ENCODE measurements around the gene CRNKL1. TPM values are rescaled to one million over a fixed set of nuclear protein-coding genes. Genes with fewer than 3 reads are reported as not detected.
A peak's percentile ranks its signal among the peaks of the same experiment; 100 is the strongest.

Gene CRNKL1
- total RNA-seq, 2 experiments from 2014 or later = 17.8 to 25.0 TPM

- Mint-ChIP-seq H3K27me3 (no peaks in the 10 kb centered on the region), H3K36me3 (peaks cover 44% of the 10 kb centered on the region), H3K27ac (no peak overlapping the region), H3K4me3 (no peak overlapping the region), H3K9me3 (ENCODE audit: low read depth) (no peaks in the 10 kb centered on the region), H3K4me1 (no peaks in the 10 kb centered on the region)
- CTCF ChIA-PET = interaction anchor here (1.2 kb wide), 1 partner anchor 14 kb away, joined by 3 read pairs; no protein-coding TSS in a partner anchor
- ATAC-seq = no peak
- no peak for DNase-seq
Measured at GRCh38 chr20:20036756-20037155, 15.5 kb downstream of the CRNKL1 start.

DNA sequence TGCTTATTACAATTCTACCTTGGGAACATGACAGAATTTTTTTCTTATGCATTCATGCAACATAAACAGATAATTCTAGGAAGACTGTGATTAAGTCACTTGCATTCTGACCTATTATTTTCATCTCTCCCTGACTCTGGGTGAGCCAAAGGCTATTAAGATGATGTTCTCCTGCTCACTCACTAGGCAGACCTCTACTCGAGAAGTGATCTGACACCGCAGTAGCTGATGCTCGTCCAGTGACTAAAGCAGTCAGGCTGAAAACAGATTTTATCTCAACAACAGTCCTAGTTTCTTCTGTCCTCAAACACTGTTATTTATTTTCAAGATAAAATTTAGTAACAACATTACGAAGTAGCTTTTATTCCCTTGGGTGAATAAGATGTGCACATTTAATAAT, 17.8 kb downstream of the CRNKL1 start:
- DNase-seq (no peak), ATAC-seq (no peak)
- H3K9me3 Mint-ChIP-seq (ENCODE audit: low read depth) = no peaks in the 10 kb centered on the region
- no peaks in the 10 kb centered on the region for H3K27me3 Mint-ChIP-seq
- H3K36me3 Mint-ChIP-seq = peaks cover 46% of the 10 kb centered on the region
- H3K4me3 Mint-ChIP-seq = no peak overlapping the region
- peaks cover 1% of the 10 kb centered on the region for H3K4me1 Mint-ChIP-seq
- CTCF ChIA-PET = no interaction called here
- H3K27ac Mint-ChIP-seq = no peak overlapping the region

DNA sequence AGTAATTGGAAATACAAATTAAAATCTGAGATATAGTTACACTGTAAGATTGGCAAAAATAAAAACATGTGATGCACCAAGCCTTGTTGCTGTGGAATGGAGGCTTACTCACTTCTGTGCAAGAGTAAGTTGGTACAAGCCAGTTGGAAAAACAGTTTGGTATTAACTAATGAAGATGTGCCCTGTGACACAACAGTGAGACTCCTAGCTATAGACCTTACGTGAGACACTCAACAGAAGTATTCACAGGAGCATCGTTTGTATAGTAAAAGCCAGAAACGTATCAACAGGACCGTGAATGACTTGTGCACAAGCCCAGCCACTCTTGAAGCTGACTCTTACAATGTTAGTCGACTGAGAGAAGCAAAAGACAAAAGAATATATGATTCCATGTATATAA, 20.5 kb downstream of the CRNKL1 start:
- H3K27ac Mint-ChIP-seq = no peak overlapping the region
- no peaks in the 10 kb centered on the region for H3K9me3 Mint-ChIP-seq (ENCODE audit: low read depth)
- peaks cover 44% of the 10 kb centered on the region for H3K36me3 Mint-ChIP-seq
- H3K4me3 Mint-ChIP-seq = no peak overlapping the region
- no peak for ATAC-seq
- H3K27me3 Mint-ChIP-seq = no peaks in the 10 kb centered on the region
- CTCF ChIA-PET = interaction anchor here (2.4 kb wide), 1 partner anchor 14 kb away, joined by 7 read pairs; the partner anchor contains the start of gene NAA20
- DNase-seq = no peak
- peaks cover 3% of the 10 kb centered on the region for H3K4me1 Mint-ChIP-seq

- no peak for ATAC-seq
- H3K4me1 Mint-ChIP-seq = peaks cover 23% of the 10 kb centered on the region
- CTCF ChIA-PET = interaction anchor here (2.5 kb wide), 1 partner anchor 10 kb away, joined by 17 read pairs; the partner anchor contains the start of gene NAA20
- peaks cover 32% of the 10 kb centered on the region for H3K36me3 Mint-ChIP-seq
- no peaks in the 10 kb centered on the region for H3K9me3 Mint-ChIP-seq (ENCODE audit: low read depth)
- H3K4me3 Mint-ChIP-seq = no peak overlapping the region
- H3K27ac Mint-ChIP-seq = no peak overlapping the region
- no peak for DNase-seq
- H3K27me3 Mint-ChIP-seq = no peaks in the 10 kb centered on the region
Measured at GRCh38 chr20:20027284-20027683, 25.0 kb downstream of the CRNKL1 start.

- ATAC-seq (no peak), DNase-seq (no peak)
- CTCF ChIA-PET = no interaction called here
- no peak overlapping the region for H3K4me3 Mint-ChIP-seq
- H3K27ac Mint-ChIP-seq = no peak overlapping the region
- no peaks in the 10 kb centered on the region for H3K27me3 Mint-ChIP-seq
- H3K4me1 Mint-ChIP-seq = peaks cover 45% of the 10 kb centered on the region
- no peaks in the 10 kb centered on the region for H3K9me3 Mint-ChIP-seq (ENCODE audit: low read depth)
- peaks cover 19% of the 10 kb centered on the region for H3K36me3 Mint-ChIP-seq
Measured at GRCh38 chr20:20024942-20025341, 27.3 kb downstream of the CRNKL1 start.

DNA sequence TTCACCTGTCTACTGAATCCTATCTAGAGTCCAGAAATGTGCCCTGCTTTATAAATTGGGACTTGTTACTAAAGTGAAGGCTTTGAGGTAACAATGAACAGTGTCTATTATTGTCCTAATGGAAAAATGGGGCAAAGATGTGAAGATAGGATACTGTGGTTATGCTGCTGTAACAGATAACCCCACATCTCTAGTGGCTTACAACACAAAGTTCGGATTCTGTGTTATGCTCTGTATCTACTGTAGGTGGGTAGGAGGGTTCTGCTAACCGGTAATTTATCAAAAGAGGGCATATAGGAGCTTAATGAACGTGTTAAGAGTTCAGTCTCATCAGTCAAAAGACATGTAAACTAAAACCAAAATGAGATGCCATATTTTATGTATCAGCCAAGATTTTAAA, 28.9 kb downstream of the CRNKL1 start:
- CTCF ChIA-PET = no interaction called here
- no peaks in the 10 kb centered on the region for H3K9me3 Mint-ChIP-seq (ENCODE audit: low read depth)
- no peak for ATAC-seq
- H3K4me3 Mint-ChIP-seq = no peak overlapping the region
- peaks cover 54% of the 10 kb centered on the region for H3K4me1 Mint-ChIP-seq
- H3K27me3 Mint-ChIP-seq = no peaks in the 10 kb centered on the region
- DNase-seq = no peak
- peaks cover 12% of the 10 kb centered on the region for H3K36me3 Mint-ChIP-seq
- peak overlapping the region; percentile 44 for H3K27ac Mint-ChIP-seq

DNA sequence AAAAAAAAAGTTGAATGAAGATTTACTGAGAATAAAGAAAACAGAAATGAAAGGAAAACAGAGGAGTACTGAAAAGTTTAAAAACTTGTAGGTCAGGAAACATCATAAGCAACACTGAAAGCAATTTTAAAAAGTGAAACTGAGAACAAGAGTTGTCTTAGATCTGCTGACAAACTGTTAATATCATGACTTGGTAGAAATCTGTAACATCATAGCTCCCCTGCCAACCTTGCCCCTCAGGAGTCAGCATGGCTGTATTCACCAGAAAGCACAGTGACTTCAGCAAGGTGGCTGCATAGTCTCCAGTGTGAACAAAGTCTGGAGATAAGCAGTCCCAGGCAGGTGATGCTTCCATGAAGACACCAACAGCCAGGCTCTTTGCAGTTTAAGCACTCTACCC, 29.8 kb downstream of the CRNKL1 start:
- CTCF ChIA-PET = no interaction called here
- DNase-seq (no peak), ATAC-seq (peak; percentile 66)
- peaks cover 12% of the 10 kb centered on the region for H3K36me3 Mint-ChIP-seq
- H3K4me3 Mint-ChIP-seq = peak overlapping the region; percentile 22
- peaks cover 60% of the 10 kb centered on the region for H3K4me1 Mint-ChIP-seq
- peak overlapping the region; percentile 75 for H3K27ac Mint-ChIP-seq
- no peaks in the 10 kb centered on the region for H3K27me3 Mint-ChIP-seq
- H3K9me3 Mint-ChIP-seq (ENCODE audit: low read depth) = no peaks in the 10 kb centered on the region

DNA sequence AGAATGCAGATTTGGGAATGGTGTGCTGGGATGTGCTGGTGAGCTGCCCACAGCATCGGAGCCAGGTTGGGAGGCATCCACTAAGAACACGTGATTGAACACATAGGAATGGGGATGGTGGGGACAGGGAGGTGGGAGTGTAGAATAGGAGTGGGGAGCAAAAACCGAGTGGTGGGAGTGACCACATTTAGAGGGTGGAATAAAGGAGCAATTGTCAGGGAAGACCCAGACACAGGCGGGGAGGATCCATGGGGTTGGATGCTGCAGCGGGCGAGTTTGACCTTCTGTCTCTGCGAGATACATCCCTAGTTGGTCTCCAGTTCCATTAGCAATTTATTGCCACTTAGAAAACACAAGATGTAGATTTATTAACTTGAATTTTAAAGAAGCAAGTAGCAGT, 30.4 kb downstream of the CRNKL1 start:
- Mint-ChIP-seq H3K4me1 (peaks cover 63% of the 10 kb centered on the region), H3K9me3 (ENCODE audit: low read depth) (no peaks in the 10 kb centered on the region), H3K4me3 (peak overlapping the region; percentile 27), H3K27ac (peak overlapping the region; percentile 75), H3K27me3 (no peaks in the 10 kb centered on the region), H3K36me3 (peaks cover 9% of the 10 kb centered on the region)
- CTCF ChIA-PET = no interaction called here
- ATAC-seq (no peak), DNase-seq (no peak)

GRCh38 chr20:20020908-20021307, 31.4 kb downstream of the CRNKL1 start:
- ATAC-seq = no peak
- peaks cover 5% of the 10 kb centered on the region for H3K36me3 Mint-ChIP-seq
- H3K9me3 Mint-ChIP-seq (ENCODE audit: low read depth) = no peaks in the 10 kb centered on the region
- H3K4me1 Mint-ChIP-seq = peaks cover 67% of the 10 kb centered on the region
- no peaks in the 10 kb centered on the region for H3K27me3 Mint-ChIP-seq
- CTCF ChIA-PET = interaction anchor here (1.6 kb wide), 1 partner anchor 31 kb away, joined by 5 read pairs; the partner anchor contains the start of genes CFAP61 and CRNKL1
- DNase-seq = no peak
- peak overlapping the region; percentile 69 for H3K27ac Mint-ChIP-seq
- peak overlapping the region; percentile 14 for H3K4me3 Mint-ChIP-seq

GRCh38 chr20:20019123-20019522, 33.1 kb downstream of the CRNKL1 start:
- no peak for ATAC-seq
- Mint-ChIP-seq H3K27ac (peak overlapping the region; percentile 53), H3K9me3 (ENCODE audit: low read depth) (no peaks in the 10 kb centered on the region), H3K4me3 (peak overlapping the region; percentile 29), H3K27me3 (no peaks in the 10 kb centered on the region), H3K36me3 (peaks cover 5% of the 10 kb centered on the region), H3K4me1 (peaks cover 66% of the 10 kb centered on the region)
- DNase-seq = no peak
- CTCF ChIA-PET = interaction anchor here (2.9 kb wide), 1 partner anchor 8 kb away, joined by 17 read pairs; no protein-coding TSS in a partner anchor

DNA sequence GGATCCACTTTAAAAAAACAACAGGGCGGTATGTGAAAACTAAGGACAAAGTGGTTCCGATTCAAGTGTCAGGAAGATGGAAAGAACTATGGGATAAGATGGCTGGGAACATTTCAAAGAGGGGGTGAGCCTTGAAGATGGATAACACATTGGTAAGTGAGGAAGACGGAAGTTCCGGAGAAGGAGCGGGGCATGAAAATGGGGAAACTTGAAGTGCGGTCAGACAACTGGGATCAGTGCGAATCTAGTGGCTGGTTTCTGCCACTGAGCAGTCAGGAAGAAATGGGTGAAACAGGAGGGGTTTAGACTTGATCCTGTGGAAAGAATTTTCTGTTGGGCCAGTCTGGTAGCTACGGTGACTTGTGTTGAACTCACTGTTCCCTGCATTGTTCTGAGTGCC, 33.9 kb downstream of the CRNKL1 start:
- CTCF ChIA-PET = interaction anchor here (1.7 to 3.2 kb wide), 3 partner anchors 9 to 34 kb away, joined by 7 to 24 read pairs (median 17); partner anchors contain the start of genes CFAP61 and CRNKL1
- Mint-ChIP-seq H3K36me3 (peaks cover 3% of the 10 kb centered on the region), H3K4me1 (peaks cover 59% of the 10 kb centered on the region), H3K9me3 (ENCODE audit: low read depth) (no peaks in the 10 kb centered on the region), H3K4me3 (peak overlapping the region; percentile 93), H3K27ac (peak overlapping the region; percentile 22), H3K27me3 (no peaks in the 10 kb centered on the region)
- DNase-seq (no peak), ATAC-seq (no peak)

- ATAC-seq (peak; percentile 34), DNase-seq (peak; percentile 46)
- peaks cover 57% of the 10 kb centered on the region for H3K4me1 Mint-ChIP-seq
- H3K27me3 Mint-ChIP-seq = no peaks in the 10 kb centered on the region
- H3K9me3 Mint-ChIP-seq (ENCODE audit: low read depth) = no peaks in the 10 kb centered on the region
- peak overlapping the region; percentile 93 for H3K4me3 Mint-ChIP-seq
- H3K27ac Mint-ChIP-seq = peak overlapping the region; percentile 80
- peaks cover 3% of the 10 kb centered on the region for H3K36me3 Mint-ChIP-seq
- CTCF ChIA-PET = interaction anchor here (1.7 to 3.2 kb wide), 3 partner anchors 9 to 34 kb away, joined by 7 to 24 read pairs (median 17); partner anchors contain the start of genes CFAP61 and CRNKL1
Measured at GRCh38 chr20:20017844-20018185, 34.5 kb downstream of the CRNKL1 start.

- peak within 1 kb of the TSS; percentile 93 for H3K4me3 Mint-ChIP-seq
- ATAC-seq (peak; percentile 95), DNase-seq (peak; percentile 95)
- peaks cover 51% of the 10 kb centered on the region for H3K4me1 Mint-ChIP-seq
- CTCF ChIA-PET = interaction anchor here (0.9 to 3.2 kb wide), 6 partner anchors 9 to 35 kb away, joined by 3 to 24 read pairs (median 6); partner anchors contain the start of genes CFAP61 and CRNKL1
- H3K27me3 Mint-ChIP-seq = peaks cover 4% of the 10 kb centered on the region
- peak within 1 kb of the TSS; percentile 87 for H3K27ac Mint-ChIP-seq
- H3K9me3 Mint-ChIP-seq (ENCODE audit: low read depth) = no peaks in the 10 kb centered on the region
- peaks cover 3% of the 10 kb centered on the region for H3K36me3 Mint-ChIP-seq
Measured at GRCh38 chr20:20017001-20017843, 35.0 kb downstream of the CRNKL1 start, which contains the start of gene NAA20. NAA20 (plus strand) TSS chr20:20017362; CDS start chr20:20017397, 35 bp downstream.

All from activated CD8-positive, alpha-beta memory T cell treated with anti-CD3 and anti-CD28 coated beads, Interleukin-2, amount 10 ng/mL, durations not matched to agents 7 days and 5 days (primary cell).